ENCODE measurements around the gene SAMHD1.

- TF ChIP-seq, protein P1, sequence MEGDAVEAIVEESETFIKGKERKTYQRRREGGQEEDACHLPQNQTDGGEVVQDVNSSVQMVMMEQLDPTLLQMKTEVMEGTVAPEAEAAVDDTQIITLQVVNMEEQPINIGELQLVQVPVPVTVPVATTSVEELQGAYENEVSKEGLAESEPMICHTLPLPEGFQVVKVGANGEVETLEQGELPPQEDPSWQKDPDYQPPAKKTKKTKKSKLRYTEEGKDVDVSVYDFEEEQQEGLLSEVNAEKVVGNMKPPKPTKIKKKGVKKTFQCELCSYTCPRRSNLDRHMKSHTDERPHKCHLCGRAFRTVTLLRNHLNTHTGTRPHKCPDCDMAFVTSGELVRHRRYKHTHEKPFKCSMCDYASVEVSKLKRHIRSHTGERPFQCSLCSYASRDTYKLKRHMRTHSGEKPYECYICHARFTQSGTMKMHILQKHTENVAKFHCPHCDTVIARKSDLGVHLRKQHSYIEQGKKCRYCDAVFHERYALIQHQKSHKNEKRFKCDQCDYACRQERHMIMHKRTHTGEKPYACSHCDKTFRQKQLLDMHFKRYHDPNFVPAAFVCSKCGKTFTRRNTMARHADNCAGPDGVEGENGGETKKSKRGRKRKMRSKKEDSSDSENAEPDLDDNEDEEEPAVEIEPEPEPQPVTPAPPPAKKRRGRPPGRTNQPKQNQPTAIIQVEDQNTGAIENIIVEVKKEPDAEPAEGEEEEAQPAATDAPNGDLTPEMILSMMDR (IDR thresholded peaks at IDR 0.05; ENCODE audit: low read depth, low read length, missing input control) = no peak
- TF ChIP-seq, protein P2, sequence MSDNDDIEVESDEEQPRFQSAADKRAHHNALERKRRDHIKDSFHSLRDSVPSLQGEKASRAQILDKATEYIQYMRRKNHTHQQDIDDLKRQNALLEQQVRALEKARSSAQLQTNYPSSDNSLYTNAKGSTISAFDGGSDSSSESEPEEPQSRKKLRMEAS (IDR thresholded peaks at IDR 0.05) = no peak
- TF ChIP-seq RXRA (IDR thresholded peaks at IDR 0.05) = no peak
- TF ChIP-seq TAF1 (conservative IDR thresholded peaks at IDR 0.05) = no peak
- TF ChIP-seq YY1 (IDR thresholded peaks at IDR 0.05) = no peak
- no peak for TF ChIP-seq REST (IDR thresholded peaks at IDR 0.05)
- TF ChIP-seq JUND (IDR thresholded peaks at IDR 0.05) = no peak
- TF ChIP-seq HNF4A (conservative IDR thresholded peaks at IDR 0.05) = no peak
- no peak for TF ChIP-seq RAD21 (IDR thresholded peaks at IDR 0.05)
- no peak for TF ChIP-seq HNF4G (IDR thresholded peaks at IDR 0.05)
Measured at GRCh38 chr20:36936341-36936740, 15.2 kb downstream of the SAMHD1 start.
